Mesendoderm (in vitro differentiated cells): ENCODE measurements around the gene CREBBP.

Experiments used
- DNase-seq: peaks from one replicate; pipeline ENCODE4 v3.0.0; 2013
- H2AK5ac ChIP-seq: 2 replicates; pipeline ENCODE4 v1.6.1; 2013; ENCODE audit warnings: low read length, inconsistent platforms
- H2BK120ac ChIP-seq: 2 replicates; pipeline ENCODE4 v1.6.1; 2013; ENCODE audit warnings: low read depth, mild to moderate bottlenecking, low read length, moderate library complexity, mixed read lengths
- H2BK15ac ChIP-seq: replicated peaks from 2 replicates; pipeline ENCODE4 v1.6.1; 2013; ENCODE audit warnings: low read depth, mild to moderate bottlenecking, moderate library complexity
- H2BK5ac ChIP-seq: 2 replicates; pipeline ENCODE4 v1.6.1; 2013; ENCODE audit warnings: low read length, inconsistent platforms
- H3K18ac ChIP-seq: 2 replicates; pipeline ENCODE4 v1.6.1; 2013; ENCODE audit warnings: mild to moderate bottlenecking, low read length, mixed read lengths
- H3K23ac ChIP-seq: one replicate; pipeline ENCODE4 v1.6.1; 2013; ENCODE audit warnings: low read length
- H3K27ac ChIP-seq: 2 replicates; pipeline ENCODE4 v1.5.1; 2013; ENCODE audit warnings: low read depth, mild to moderate bottlenecking, inconsistent platforms, low read length, moderate library complexity
- H3K27me3 ChIP-seq: 2 replicates; pipeline ENCODE4 v1.6.1; 2013; ENCODE audit warnings: low read length, control low read depth, mild to moderate bottlenecking, inconsistent platforms; ENCODE audit not compliant: insufficient read depth, poor library complexity
- H3K36me3 ChIP-seq: 2 replicates; pipeline ENCODE4 v1.6.1; 2013; ENCODE audit warnings: low read length, inconsistent platforms; ENCODE audit not compliant: control insufficient read depth, insufficient read depth
- H3K4ac ChIP-seq: one replicate; pipeline ENCODE4 v1.6.1; 2013; ENCODE audit warnings: low read depth, mild to moderate bottlenecking, low read length, moderate library complexity
- H3K4me1 ChIP-seq: 2 replicates; pipeline ENCODE4 v1.6.1; 2013; ENCODE audit warnings: low read depth, low read length, inconsistent platforms; ENCODE audit not compliant: control insufficient read depth
- H3K4me2 ChIP-seq: 2 replicates; pipeline ENCODE4 v1.6.1; 2013; ENCODE audit warnings: low read length
- H3K4me3 ChIP-seq: 2 replicates; pipeline ENCODE4 v1.5.1; 2013; ENCODE audit warnings: mild to moderate bottlenecking, low read length
- H3K56ac ChIP-seq: one replicate; pipeline ENCODE4 v1.6.1; 2013; ENCODE audit warnings: low read length
- H3K79me1 ChIP-seq: 2 replicates; pipeline ENCODE4 v1.6.1; 2013; ENCODE audit warnings: low read length, inconsistent platforms
- H3K79me2 ChIP-seq: 2 replicates; pipeline ENCODE4 v1.6.1; 2013; ENCODE audit warnings: mild to moderate bottlenecking, low read length; ENCODE audit not compliant: control insufficient read depth, insufficient read depth
- H3K9ac ChIP-seq: 2 replicates; pipeline ENCODE4 v1.6.1; 2013; ENCODE audit warnings: low read length, inconsistent platforms
- H4K5ac ChIP-seq: one replicate; pipeline ENCODE4 v1.6.1; 2013; ENCODE audit warnings: low read length
- H4K8ac ChIP-seq: one replicate; pipeline ENCODE4 v1.6.1; 2013; ENCODE audit warnings: low read depth, mild to moderate bottlenecking, control low read depth, low read length, moderate library complexity
- whole genome bisulfite sequencing: extraction: QIAGEN DNeasy Blood & Tissue Kit; methylation state at CpG from one replicate; pipeline ENCODE4 v1.1.7; 2013; ENCODE audit warnings: low lambda C conversion rate, missing lambda C conversion rate; ENCODE audit not compliant: insufficient coverage; ENCODE audit errors: extremely low coverage; 5-methylcytosine and 5-hydroxymethylcytosine counted together

The CREBBP gene

GRCh38 chr16:3764409-3764808, 116.1 kb downstream of the CREBBP start:
- H3K4ac ChIP-seq, result no peak overlapping the region
- no CpG with 5 or more reads among the region's 3 CpGs for WGBS
- peaks cover 4% of the 10 kb centered on the region for H3K79me1 ChIP-seq
- H3K4me3 ChIP-seq, result no peak overlapping the region
- H3K4me2 ChIP-seq, result no peak overlapping the region
- peaks cover 10% of the 10 kb centered on the region for H3K36me3 ChIP-seq
- H2BK120ac ChIP-seq, result no peak overlapping the region
- H3K23ac ChIP-seq, result no peak overlapping the region
- H3K79me2 ChIP-seq, result no peaks in the 10 kb centered on the region
- H2BK5ac ChIP-seq, result no peak overlapping the region
- no peak overlapping the region for H2BK15ac ChIP-seq
- no peaks in the 10 kb centered on the region for H3K27me3 ChIP-seq
- H3K56ac ChIP-seq, result no peak overlapping the region
- H2AK5ac ChIP-seq, result no peak overlapping the region
- H3K9ac ChIP-seq, result no peak overlapping the region
- H4K8ac ChIP-seq, result no peak overlapping the region
- no peaks in the 10 kb centered on the region for H3K4me1 ChIP-seq
- no peak overlapping the region for H3K18ac ChIP-seq
- H4K5ac ChIP-seq, result no peak overlapping the region
- no peak overlapping the region for H3K27ac ChIP-seq
- DNase-seq, result no peak

- Histone ChIP-seq H2BK5ac (no peak overlapping the region), H3K27ac (no peak overlapping the region), H3K27me3 (no peaks in the 10 kb centered on the region), H3K4ac (no peak overlapping the region), H4K8ac (no peak overlapping the region), H2AK5ac (no peak overlapping the region), H3K9ac (no peak overlapping the region), H3K56ac (no peak overlapping the region), H3K79me1 (peaks cover 4% of the 10 kb centered on the region), H3K79me2 (no peaks in the 10 kb centered on the region), H3K23ac (no peak overlapping the region), H2BK120ac (no peak overlapping the region), H4K5ac (no peak overlapping the region), H3K4me3 (no peak overlapping the region), H2BK15ac (no peak overlapping the region), H3K36me3 (peaks cover 11% of the 10 kb centered on the region), H3K4me2 (no peak overlapping the region), H3K18ac (no peak overlapping the region), H3K4me1 (no peaks in the 10 kb centered on the region)
- no peak for DNase-seq
- no CpG with 5 or more reads among the region's 25 CpGs for WGBS
Measured at GRCh38 chr16:3762107-3762750, 118.3 kb downstream of the CREBBP start.

DNA sequence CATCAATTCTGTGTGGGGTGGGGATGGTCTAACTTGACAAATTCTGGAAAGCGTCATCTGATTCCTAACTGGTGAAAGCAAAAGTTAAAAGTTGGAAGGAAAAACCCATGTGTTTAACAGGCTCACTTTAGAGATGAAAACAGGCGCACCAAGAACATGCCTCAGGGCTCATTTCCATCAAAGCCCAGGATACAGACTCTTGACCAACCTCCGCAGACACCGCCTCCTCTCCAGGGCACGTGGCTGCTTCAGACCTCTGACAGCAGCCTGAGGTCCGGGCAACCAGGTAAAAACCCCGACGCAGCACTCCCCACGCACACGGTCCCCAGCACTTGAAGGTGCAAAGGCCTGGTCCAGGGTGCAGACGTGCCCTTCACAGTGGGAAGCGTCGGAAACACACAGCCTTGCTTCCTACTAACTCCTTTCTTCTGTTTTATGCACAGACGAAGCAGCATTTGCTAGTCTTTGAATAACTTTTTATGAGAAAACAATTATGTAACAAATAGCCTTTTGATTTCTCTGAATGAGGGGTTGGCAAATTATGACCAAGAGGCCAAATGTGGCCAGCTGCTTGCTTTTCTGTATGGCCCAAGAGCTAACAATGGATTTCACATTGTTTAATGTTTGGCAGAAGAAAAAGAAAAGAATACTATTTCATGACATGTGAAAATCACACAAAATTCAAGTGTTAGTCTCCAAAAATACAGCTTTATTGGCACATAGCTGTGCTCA, 119.0 kb downstream of the CREBBP start:
- Histone ChIP-seq H2AK5ac (no peak overlapping the region), H3K4me1 (no peaks in the 10 kb centered on the region), H4K5ac (no peak overlapping the region), H2BK120ac (no peak overlapping the region), H3K18ac (no peak overlapping the region), H3K36me3 (peaks cover 9% of the 10 kb centered on the region), H3K4me2 (no peak overlapping the region), H3K27ac (no peak overlapping the region), H3K23ac (no peak overlapping the region), H4K8ac (no peak overlapping the region), H3K9ac (no peak overlapping the region), H2BK15ac (no peak overlapping the region), H3K4me3 (no peak overlapping the region), H2BK5ac (no peak overlapping the region), H3K4ac (no peak overlapping the region), H3K79me2 (no peaks in the 10 kb centered on the region), H3K56ac (no peak overlapping the region), H3K79me1 (peaks cover 4% of the 10 kb centered on the region), H3K27me3 (no peaks in the 10 kb centered on the region)
- no CpG with 5 or more reads among the region's 14 CpGs for WGBS
- no peak for DNase-seq

DNA sequence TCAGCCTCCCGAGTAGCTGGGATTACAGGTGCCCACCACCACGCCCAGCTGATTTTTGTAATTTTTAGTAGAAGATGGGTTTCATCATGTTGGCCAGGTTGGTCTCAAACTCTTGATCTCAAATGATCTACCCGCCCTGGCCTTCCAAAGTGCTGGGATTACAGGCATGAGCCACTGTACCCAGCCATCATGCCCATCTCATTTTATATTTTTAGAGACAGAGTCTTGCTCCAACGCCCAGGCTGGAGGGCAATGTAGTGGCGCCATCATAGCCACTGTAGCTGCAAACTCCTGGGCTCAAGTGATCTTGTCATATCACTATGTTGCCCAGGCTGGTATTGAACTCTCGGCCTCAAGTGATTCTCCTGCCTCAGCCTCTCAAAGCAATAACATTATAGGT, 120.0 kb downstream of the CREBBP start:
- no peaks in the 10 kb centered on the region for H3K27me3 ChIP-seq
- H3K4me1 ChIP-seq, result no peaks in the 10 kb centered on the region
- no peak overlapping the region for H4K5ac ChIP-seq
- H2AK5ac ChIP-seq, result no peak overlapping the region
- no peak overlapping the region for H4K8ac ChIP-seq
- H3K56ac ChIP-seq, result no peak overlapping the region
- no peak for DNase-seq
- H3K9ac ChIP-seq, result no peak overlapping the region
- peaks cover 8% of the 10 kb centered on the region for H3K36me3 ChIP-seq
- H3K27ac ChIP-seq, result no peak overlapping the region
- no peak overlapping the region for H3K23ac ChIP-seq
- H3K4ac ChIP-seq, result no peak overlapping the region
- no peak overlapping the region for H2BK5ac ChIP-seq
- no peak overlapping the region for H3K4me3 ChIP-seq
- no peak overlapping the region for H2BK15ac ChIP-seq
- no peak overlapping the region for H3K18ac ChIP-seq
- no peak overlapping the region for H3K4me2 ChIP-seq
- WGBS, result no CpG with 5 or more reads among the region's 6 CpGs
- no peak overlapping the region for H2BK120ac ChIP-seq
- H3K79me1 ChIP-seq, result peaks cover 4% of the 10 kb centered on the region
- no peaks in the 10 kb centered on the region for H3K79me2 ChIP-seq

DNA sequence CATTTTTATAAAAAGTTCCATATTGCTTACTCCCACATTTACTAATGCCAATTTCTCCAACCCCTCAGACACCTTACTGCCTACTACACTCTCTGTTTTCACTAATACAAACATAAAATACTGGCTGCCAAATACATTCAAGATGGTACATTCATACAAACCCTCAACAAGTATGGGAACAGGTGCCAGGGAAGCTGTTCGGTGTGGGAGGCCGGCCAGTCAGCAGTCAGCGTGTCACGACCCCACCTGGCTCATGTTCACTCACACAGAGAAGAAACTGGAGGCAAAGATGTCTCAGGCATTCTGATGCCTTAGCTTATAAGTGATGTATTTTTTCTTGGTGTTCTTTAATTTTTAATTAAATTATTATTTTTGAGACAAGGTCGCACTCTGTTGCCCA, 120.8 kb downstream of the CREBBP start:
- Histone ChIP-seq H3K4me3 (no peak overlapping the region), H2BK5ac (no peak overlapping the region), H3K4ac (no peak overlapping the region), H3K27ac (no peak overlapping the region), H3K18ac (no peak overlapping the region), H3K79me2 (no peaks in the 10 kb centered on the region), H3K79me1 (peaks cover 2% of the 10 kb centered on the region), H3K4me1 (no peaks in the 10 kb centered on the region), H3K27me3 (no peaks in the 10 kb centered on the region), H3K4me2 (no peak overlapping the region), H4K8ac (no peak overlapping the region), H3K56ac (no peak overlapping the region), H2BK120ac (no peak overlapping the region), H4K5ac (no peak overlapping the region), H3K23ac (no peak overlapping the region), H2BK15ac (no peak overlapping the region), H2AK5ac (no peak overlapping the region), H3K36me3 (peaks cover 8% of the 10 kb centered on the region), H3K9ac (no peak overlapping the region)
- WGBS, result no CpG with 5 or more reads among the region's 5 CpGs
- DNase-seq, result no peak
